Esophagus squamous epithelium (tissue), 5 donors: ENCODE results near the gene TNS1. TPM values are rescaled to one million over a fixed set of nuclear protein-coding genes. Genes with fewer than 3 reads are reported as not detected.
A peak's percentile ranks its signal among the peaks of the same experiment; 100 is the strongest.

Experiments used
- DNase-seq: peaks from one replicate; lab custom pipeline; 2025; lab: John Stamatoyannopoulos, UW
- H3K27ac ChIP-seq, 4 donors: fragments of 200-600 bp; sonication (generic); one replicate each; pipeline ENCODE4 v1.5.1; 2016 to 2019; ENCODE audit warnings: mild to moderate bottlenecking in 1 of 4
- H3K27me3 ChIP-seq, 4 donors: fragments of 200-600 bp; sonication (generic); 1 replicate in 3 of 4; 2 replicates in 1 of 4; pipeline versions ENCODE4 v1.5.1 to v1.6.0; 2017 to 2021; ENCODE audit warnings: antibody characterized with exemption in 1 of 4
- H3K36me3 ChIP-seq, 3 donors: fragments of 200-600 bp; sonication (generic); one replicate each; pipeline ENCODE4 v1.5.1; 2016 to 2019
- H3K4me1 ChIP-seq, 3 donors: fragments of 200-600 bp; sonication (generic); one replicate each; pipeline ENCODE4 v1.5.1; 2017 to 2019
- H3K4me3 ChIP-seq, 4 donors: fragments of 200-600 bp; sonication (generic); 1 replicate in 3 of 4; 2 replicates in 1 of 4; pipeline ENCODE4 v1.5.1; 2016 to 2019; ENCODE audit warnings: mild to moderate bottlenecking in 2 of 4, moderate library complexity in 1 of 4
- H3K9me3 ChIP-seq, 3 donors: fragments of 200-600 bp; sonication (generic); one replicate each; pipeline ENCODE4 v1.5.1; 2016 to 2019
- CTCF ChIP-seq, 6 experiments: fragments of 450-650 bp in 4 of 6; fragments of 200-600 bp in 2 of 6; sonication (generic) in 2 of 6; IDR thresholded peaks; one replicate each; pipeline ENCODE4 v1.5.1; 2016 to 2019; ENCODE audit warnings: antibody characterized with exemption in 6 of 6, mild to moderate bottlenecking in 4 of 6, moderate library complexity in 4 of 6
- POLR2A ChIP-seq, 4 donors: fragments of 450-650 bp; IDR thresholded peaks; one replicate each; pipeline ENCODE4 v1.6.1; 2017; ENCODE audit warnings: antibody characterized with exemption in 4 of 4, mild to moderate bottlenecking in 4 of 4, moderate library complexity in 3 of 4
- WGBS, 2 donors: methylation state at CpG; one replicate each; pipeline ENCODE4 v1.1.5; 2018; 5-methylcytosine and 5-hydroxymethylcytosine counted together
- intact Hi-C: fragments of 100-400 bp; cut with DNase I; formaldehyde crosslinking; loops from one replicate; pipeline ENCODE4 v1.15.0; 2022
- total RNA-seq, 4 donors: library from RNA; depleted of rRNA; stranded (reverse); fragments of >200 nt; gene quantifications; one replicate each; pipeline ENCODE4 v1.1.0, GENCODE V29; 2016
- donor health status: DM: yes; HTN: yes; CAD: no.

TNS1 gene
- total RNA-seq, 4 donors from 2014 or later: 34.7 to 201 (median 59.2) TPM

GRCh38 chr2:217842017-217842416 is 160.8 kb downstream of the TNS1 start:
- TF ChIP-seq POLR2A (IDR thresholded peaks at IDR 0.05) (no peak), CTCF (IDR thresholded peaks at IDR 0.05) (no peak)
- whole genome bisulfite sequencing, 2 donors: 70 to 94% methylated on average over 2 of the region's 2 CpGs
- H3K4me1 ChIP-seq: peaks cover 4 to 87% (median 45%) of the 10 kb centered on the region in 3 donors

GRCh38 chr2:217840522-217840921 is 162.3 kb downstream of the TNS1 start:
- H3K36me3 ChIP-seq: peaks cover 0 to 31% (median 0%) of the 10 kb centered on the region in 3 donors
- TF ChIP-seq POLR2A (IDR thresholded peaks at IDR 0.05) (no peak), CTCF (IDR thresholded peaks at IDR 0.05) (no peak)
- H3K4me3 ChIP-seq: no peak overlapping the region
- H3K4me1 ChIP-seq: peaks cover 6 to 89% (median 50%) of the 10 kb centered on the region in 3 donors
- H3K27me3 ChIP-seq: no peaks in the 10 kb centered on the region
- no peaks in the 10 kb centered on the region for H3K9me3 ChIP-seq
- no peak for DNase-seq
- H3K27ac ChIP-seq: peak overlapping the region in 3 of 4 donors; percentile 73 to 93 (median 90)
- intact Hi-C loops: no loop called here
- 63 to 100% methylated on average over 1 to 3 of the region's 3 CpGs for WGBS, 2 donors

More at GRCh38 chr2:217842017-217842416, 160.8 kb downstream of the TNS1 start:
- DNase-seq: no peak
- H3K4me3 ChIP-seq: no peak overlapping the region
- intact Hi-C loops: no loop called here
- no peaks in the 10 kb centered on the region for H3K9me3 ChIP-seq
- H3K36me3 ChIP-seq: peaks cover 0 to 39% (median 0%) of the 10 kb centered on the region in 3 donors
- no peaks in the 10 kb centered on the region for H3K27me3 ChIP-seq
- H3K27ac ChIP-seq: peak overlapping the region; percentile 24 to 90 (median 74)

- Histone ChIP-seq H3K9me3 (no peaks in the 10 kb centered on the region), H3K4me3 (no peak overlapping the region), H3K36me3 (peaks cover 0 to 31% (median 0%) of the 10 kb centered on the region in 3 donors), H3K27me3 (no peaks in the 10 kb centered on the region), H3K4me1 (peaks cover 6 to 96% (median 50%) of the 10 kb centered on the region in 3 donors), H3K27ac (peak overlapping the region; percentile 38 to 93 (median 82))
- DNase-seq: no peak
- 90% methylated on average over 1 of the region's 7 CpGs; no CpG with 5 or more reads in 1 of the 2 donors for WGBS, 2 donors
- intact Hi-C loops: no loop called here
- TF ChIP-seq POLR2A (IDR thresholded peaks at IDR 0.05) (no peak), CTCF (IDR thresholded peaks at IDR 0.05) (no peak)
These were observed 163.1 kb downstream of the TNS1 start for GRCh38 chr2:217839750-217840107.

GRCh38 chr2:217839073-217839749 is 163.6 kb downstream of the TNS1 start:
- TF ChIP-seq POLR2A (IDR thresholded peaks at IDR 0.05) (no peak), CTCF (IDR thresholded peaks at IDR 0.05) (no peak)
- no peak for DNase-seq
- peaks cover 0 to 35% (median 0%) of the 10 kb centered on the region in 3 donors for H3K36me3 ChIP-seq
- WGBS, 2 donors: 78 to 87% methylated on average over 7 to 8 of the region's 10 CpGs
- intact Hi-C loops: no loop called here
- peak overlapping the region; percentile 63 to 93 (median 82) for H3K27ac ChIP-seq
- no peaks in the 10 kb centered on the region for H3K9me3 ChIP-seq
- no peaks in the 10 kb centered on the region for H3K27me3 ChIP-seq
- peaks cover 6 to 98% (median 50%) of the 10 kb centered on the region in 3 donors for H3K4me1 ChIP-seq
- H3K4me3 ChIP-seq: no peak overlapping the region

- intact Hi-C loops: no loop called here
- no peaks in the 10 kb centered on the region for H3K27me3 ChIP-seq
- no peak overlapping the region for H3K4me3 ChIP-seq
- H3K27ac ChIP-seq: peak overlapping the region; percentile 63 to 93 (median 82)
- WGBS, 2 donors: 40 to 60% methylated on average over 1 to 3 of the region's 5 CpGs
- no peak for TF ChIP-seq POLR2A (IDR thresholded peaks at IDR 0.05)
- no peak for TF ChIP-seq CTCF (IDR thresholded peaks at IDR 0.05)
- peaks cover 6 to 92% (median 44%) of the 10 kb centered on the region in 3 donors for H3K4me1 ChIP-seq
- no peaks in the 10 kb centered on the region for H3K9me3 ChIP-seq
- H3K36me3 ChIP-seq: peaks cover 0 to 43% (median 0%) of the 10 kb centered on the region in 3 donors
- DNase-seq: no peak
These were observed 164.4 kb downstream of the TNS1 start for GRCh38 chr2:217838409-217838831.
